Measurements from ENCODE around the gene FREY1. TPM values are rescaled to one million over a fixed set of nuclear protein-coding genes. Genes with fewer than 3 reads are reported as not detected.

Gene FREY1
- total RNA-seq, 1 donor from 2014 or later: 1.1 TPM

- TF ChIP-seq, protein P1, sequence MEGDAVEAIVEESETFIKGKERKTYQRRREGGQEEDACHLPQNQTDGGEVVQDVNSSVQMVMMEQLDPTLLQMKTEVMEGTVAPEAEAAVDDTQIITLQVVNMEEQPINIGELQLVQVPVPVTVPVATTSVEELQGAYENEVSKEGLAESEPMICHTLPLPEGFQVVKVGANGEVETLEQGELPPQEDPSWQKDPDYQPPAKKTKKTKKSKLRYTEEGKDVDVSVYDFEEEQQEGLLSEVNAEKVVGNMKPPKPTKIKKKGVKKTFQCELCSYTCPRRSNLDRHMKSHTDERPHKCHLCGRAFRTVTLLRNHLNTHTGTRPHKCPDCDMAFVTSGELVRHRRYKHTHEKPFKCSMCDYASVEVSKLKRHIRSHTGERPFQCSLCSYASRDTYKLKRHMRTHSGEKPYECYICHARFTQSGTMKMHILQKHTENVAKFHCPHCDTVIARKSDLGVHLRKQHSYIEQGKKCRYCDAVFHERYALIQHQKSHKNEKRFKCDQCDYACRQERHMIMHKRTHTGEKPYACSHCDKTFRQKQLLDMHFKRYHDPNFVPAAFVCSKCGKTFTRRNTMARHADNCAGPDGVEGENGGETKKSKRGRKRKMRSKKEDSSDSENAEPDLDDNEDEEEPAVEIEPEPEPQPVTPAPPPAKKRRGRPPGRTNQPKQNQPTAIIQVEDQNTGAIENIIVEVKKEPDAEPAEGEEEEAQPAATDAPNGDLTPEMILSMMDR (IDR thresholded peaks at IDR 0.05; ENCODE audit: unreplicated experiment): no peak
- Mint-ChIP-seq H3K27ac (ENCODE audit: unreplicated experiment) (peak overlapping the region; percentile 59), H3K9me3 (ENCODE audit: unreplicated experiment) (no peaks in the 10 kb centered on the region), H3K4me3 (ENCODE audit: unreplicated experiment) (peak overlapping the region; percentile 63), H3K27me3 (ENCODE audit: unreplicated experiment) (peaks cover 2% of the 10 kb centered on the region), H3K4me1 (ENCODE audit: unreplicated experiment) (peaks cover 9% of the 10 kb centered on the region), H3K36me3 (ENCODE audit: low read depth, unreplicated experiment) (peaks cover 36% of the 10 kb centered on the region)
- DNase-seq (ENCODE audit: low spot score): no peak
Measured at GRCh38 chr11:45858751-45859398, 48.2 kb downstream of the FREY1 start.

DNA sequence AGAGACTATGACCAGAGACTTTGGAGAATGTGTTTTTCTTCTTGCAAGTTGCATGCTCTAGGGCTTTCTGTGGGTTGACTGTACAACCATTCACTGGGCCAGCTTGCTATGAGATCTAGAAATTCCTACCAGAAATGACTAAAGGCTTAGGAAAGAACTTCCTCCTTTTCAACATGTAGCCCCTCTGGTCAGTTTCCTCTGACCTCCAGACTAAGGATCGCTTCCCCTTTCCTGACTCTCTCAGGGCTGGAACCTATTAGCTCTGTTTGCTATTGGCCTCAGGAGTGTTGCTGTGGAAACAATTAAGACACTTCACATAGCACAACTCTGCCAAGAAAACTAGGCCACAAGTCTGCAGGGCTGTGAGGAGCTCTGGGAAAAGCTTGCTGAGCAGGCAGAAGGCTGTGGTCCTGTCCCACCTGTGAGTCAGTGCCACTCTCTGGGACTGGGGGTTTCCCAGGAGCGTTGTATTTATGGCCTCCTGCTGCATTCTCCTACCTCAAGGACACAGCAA, 49.1 kb downstream of the FREY1 start:
- H3K36me3 Mint-ChIP-seq (ENCODE audit: low read depth, unreplicated experiment): peaks cover 33% of the 10 kb centered on the region
- TF ChIP-seq, protein P1 (IDR thresholded peaks at IDR 0.05; ENCODE audit: unreplicated experiment): no peak
- peaks cover 2% of the 10 kb centered on the region for H3K27me3 Mint-ChIP-seq (ENCODE audit: unreplicated experiment)
- H3K4me3 Mint-ChIP-seq (ENCODE audit: unreplicated experiment): no peak overlapping the region
- peaks cover 9% of the 10 kb centered on the region for H3K4me1 Mint-ChIP-seq (ENCODE audit: unreplicated experiment)
- no peak for DNase-seq (ENCODE audit: low spot score)
- no peaks in the 10 kb centered on the region for H3K9me3 Mint-ChIP-seq (ENCODE audit: unreplicated experiment)
- H3K27ac Mint-ChIP-seq (ENCODE audit: unreplicated experiment): peak overlapping the region; percentile 59

Other genes starting within 250 kb of the FREY1 start
- 275 TPM for gene CHST1, start 241.6 kb downstream of the FREY1 start, total RNA-seq (ENCODE audit: unreplicated experiment)
- 13.9 TPM for gene SLC35C1, start 102.1 kb downstream of the FREY1 start, total RNA-seq (ENCODE audit: unreplicated experiment)
- gene CRY2, start 59.8 kb downstream of the FREY1 start, total RNA-seq (ENCODE audit: unreplicated experiment): 23.8 TPM
- 3.7 TPM for gene MAPK8IP1, start 21.6 kb downstream of the FREY1 start, total RNA-seq (ENCODE audit: unreplicated experiment)
- gene PEX16, start 10.6 kb upstream of the FREY1 start, total RNA-seq (ENCODE audit: unreplicated experiment): 28.1 TPM
- 0.95 TPM for gene LARGE2, start 15.4 kb upstream of the FREY1 start, total RNA-seq (ENCODE audit: unreplicated experiment)
- gene PHF21A, start 214.2 kb upstream of the FREY1 start, total RNA-seq (ENCODE audit: unreplicated experiment): 52.8 TPM

Data from endothelial cell (in vitro differentiated cells).